GM23248 (cell line): ENCODE results near the gene PROM1.

Experiments used
- EZH2 ChIP-seq: fragments of 200-600 bp; sonication (generic); IDR thresholded peaks from 2 replicates; pipeline ENCODE4 v1.6.1; 2018; ENCODE audit warnings: antibody characterized with exemption, mild to moderate bottlenecking; ENCODE audit not compliant: insufficient read depth, poor library complexity, severe bottlenecking
- EZH2phosphoT487 ChIP-seq: fragments of 200-600 bp; sonication (generic); IDR thresholded peaks from 2 replicates; pipeline ENCODE4 v1.6.1; 2018; ENCODE audit warnings: antibody characterized with exemption, moderate library complexity, mild to moderate bottlenecking, low read depth; ENCODE audit not compliant: insufficient read depth

- TF ChIP-seq EZH2phosphoT487 (no peak), EZH2 (no peak)
These were observed 16.3 kb downstream of the PROM1 start for GRCh38 chr4:16067515-16067914.
